BJ (cell line): ENCODE measurements around the gene SPRED2. TPM values are rescaled to one million over a fixed set of nuclear protein-coding genes. Genes with fewer than 3 reads are reported as not detected.

ENCODE experiments used
- CTCF ChIA-PET: fragments of 350-600 bp; formaldehyde crosslinking; extraction: SDS; loops from one replicate; lab custom pipeline; 2021; ENCODE audit warnings: antibody characterized with exemption, inconsistent platforms; lab: Yijun Ruan, JAX
- POLR2A ChIA-PET: fragments of 300-600 bp; sonication (Branson Sonifier 250); formaldehyde crosslinking; extraction: SDS; loops from one replicate; lab custom pipeline; 2021; ENCODE audit warnings: antibody characterized with exemption; lab: Charles Lee
- DNase-seq: peaks from one replicate; pipeline ENCODE4 v3.0.0-alpha.2; 2011; ENCODE audit warnings: low read depth
- H3K27me3 ChIP-seq: 2 replicates; pipeline ENCODE4 v1.6.0; 2011; ENCODE audit warnings: low read length; ENCODE audit not compliant: control insufficient read depth, insufficient read depth
- H3K36me3 ChIP-seq: 2 replicates; pipeline ENCODE4 v1.5.1; 2011; ENCODE audit warnings: low read length; ENCODE audit not compliant: control insufficient read depth, insufficient read depth
- H3K4me3 ChIP-seq: 2 replicates; pipeline ENCODE4 v1.5.1; 2011; ENCODE audit warnings: low read depth, mild to moderate bottlenecking, control low read depth, low read length
- CTCF ChIP-seq: IDR thresholded peaks from 2 replicates; pipeline ENCODE4 v1.5.1; 2011; ENCODE audit warnings: low read depth, mild to moderate bottlenecking, control low read depth, inconsistent platforms, low read length, moderate library complexity; ENCODE audit not compliant: insufficient read depth
- polyA plus RNA-seq: library from polyadenylated mRNA; depleted of rRNA; stranded (reverse); fragments of >200 nt; gene quantifications from 2 replicates; pipeline ENCODE4 v1.2.3, GENCODE V29; 2011

The SPRED2 gene
- polyA plus RNA-seq, 1 experiment: 13.1 TPM

- CTCF ChIA-PET: interaction anchor here (1.1 to 1.2 kb wide), 2 partner anchors 10 to 67 kb away, joined by 3 to 4 read pairs; no protein-coding TSS in a partner anchor
- Histone ChIP-seq H3K36me3 (no peaks in the 10 kb centered on the region), H3K27me3 (no peaks in the 10 kb centered on the region), H3K4me3 (no peak overlapping the region)
- no peak for DNase-seq
- no peak for TF ChIP-seq CTCF
- POLR2A ChIA-PET: no interaction called here
Measured at GRCh38 chr2:65417509-65418085, 14.8 kb downstream of the SPRED2 start.

- TF ChIP-seq CTCF: no peak
- H3K4me3 ChIP-seq: no peak overlapping the region
- DNase-seq: no peak
- ChIA-PET POLR2A (no interaction called here), CTCF (interaction anchor here (0.6 to 1.0 kb wide), 2 partner anchors 96 to 148 kb away, joined by 3 to 4 read pairs; no protein-coding TSS in a partner anchor)
- no peaks in the 10 kb centered on the region for H3K36me3 ChIP-seq
- no peaks in the 10 kb centered on the region for H3K27me3 ChIP-seq
Measured at GRCh38 chr2:65416945-65417344, 15.5 kb downstream of the SPRED2 start.

GRCh38 chr2:65416321-65416720 lies 16.1 kb downstream of the SPRED2 start:
- TF ChIP-seq CTCF: no peak
- H3K27me3 ChIP-seq: no peaks in the 10 kb centered on the region
- H3K36me3 ChIP-seq: no peaks in the 10 kb centered on the region
- DNase-seq: no peak
- no peak overlapping the region for H3K4me3 ChIP-seq
- ChIA-PET CTCF (interaction anchor here (0.6 to 1.1 kb wide), 3 partner anchors 13 to 148 kb away, joined by 3 to 4 read pairs (median 3); no protein-coding TSS in a partner anchor), POLR2A (no interaction called here)

GRCh38 chr2:65415091-65415490 lies 17.3 kb downstream of the SPRED2 start:
- Histone ChIP-seq H3K27me3 (no peaks in the 10 kb centered on the region), H3K36me3 (no peaks in the 10 kb centered on the region), H3K4me3 (no peak overlapping the region)
- DNase-seq: no peak
- ChIA-PET CTCF (interaction anchor here (0.7 kb wide), 1 partner anchor 13 kb away, joined by 6 read pairs; no protein-coding TSS in a partner anchor), POLR2A (interaction anchor here (0.8 kb wide), 1 partner anchor 18 kb away, joined by 4 read pairs; no protein-coding TSS in a partner anchor)
- TF ChIP-seq CTCF: no peak

GRCh38 chr2:65413610-65414009 lies 18.8 kb downstream of the SPRED2 start:
- H3K4me3 ChIP-seq: no peak overlapping the region
- no peak for TF ChIP-seq CTCF
- CTCF ChIA-PET: interaction anchor here (0.7 to 1.0 kb wide), 2 partner anchors 47 to 126 kb away, joined by 3 read pairs; no protein-coding TSS in a partner anchor
- POLR2A ChIA-PET: no interaction called here
- H3K27me3 ChIP-seq: no peaks in the 10 kb centered on the region
- DNase-seq: no peak
- no peaks in the 10 kb centered on the region for H3K36me3 ChIP-seq
